ENCODE measurements around the gene ZSCAN4. TPM values are rescaled to one million over a fixed set of nuclear protein-coding genes. Genes with fewer than 3 reads are reported as not detected.

ZSCAN4 gene
- total RNA-seq, 4 donors from 2014 or later: not detected

GRCh38 chr19:57682226-57682766 lies 13.6 kb downstream of the ZSCAN4 start:
- peaks cover 0 to 13% (median 4%) of the 10 kb centered on the region in 4 donors for H3K4me1 ChIP-seq
- H3K27me3 ChIP-seq: no peaks in the 10 kb centered on the region
- H3K36me3 ChIP-seq: peaks cover 0 to 28% (median 0%) of the 10 kb centered on the region in 3 donors
- TF ChIP-seq POLR2A (IDR thresholded peaks at IDR 0.05): no peak
- TF ChIP-seq CTCF (IDR thresholded peaks at IDR 0.05): no peak
- peak overlapping the region; percentile 29 to 67 (median 44) for H3K27ac ChIP-seq
- no peak for DNase-seq
- peaks cover 0 to 46% (median 26%) of the 10 kb centered on the region in 4 donors for H3K9me3 ChIP-seq
- peak overlapping the region; percentile 76 to 96 (median 85) for H3K4me3 ChIP-seq

- H3K4me1 ChIP-seq: peaks cover 0 to 13% (median 4%) of the 10 kb centered on the region in 4 donors
- no peak for TF ChIP-seq POLR2A (IDR thresholded peaks at IDR 0.05)
- TF ChIP-seq CTCF (IDR thresholded peaks at IDR 0.05): no peak
- no peak for DNase-seq
- peaks cover 0 to 87% (median 42%) of the 10 kb centered on the region in 4 donors for H3K9me3 ChIP-seq
- no peak overlapping the region for H3K27ac ChIP-seq
- H3K4me3 ChIP-seq: no peak overlapping the region
- no peaks in the 10 kb centered on the region for H3K27me3 ChIP-seq
- H3K36me3 ChIP-seq: peaks cover 0 to 47% (median 0%) of the 10 kb centered on the region in 3 donors
Observed at GRCh38 chr19:57686727-57687126, 18.0 kb downstream of the ZSCAN4 start.

GRCh38 chr19:57687363-57688010 lies 18.8 kb downstream of the ZSCAN4 start:
- no peak for DNase-seq
- Histone ChIP-seq H3K27ac (no peak overlapping the region), H3K4me3 (no peak overlapping the region), H3K9me3 (peaks cover 0 to 93% (median 42%) of the 10 kb centered on the region in 4 donors), H3K36me3 (peaks cover 0 to 47% (median 0%) of the 10 kb centered on the region in 3 donors), H3K27me3 (no peaks in the 10 kb centered on the region), H3K4me1 (peaks cover 0 to 11% (median 3%) of the 10 kb centered on the region in 4 donors)
- TF ChIP-seq CTCF (IDR thresholded peaks at IDR 0.05) (no peak), POLR2A (IDR thresholded peaks at IDR 0.05) (no peak)

GRCh38 chr19:57688011-57688763 lies 19.5 kb downstream of the ZSCAN4 start:
- H3K4me3 ChIP-seq: no peak overlapping the region
- H3K4me1 ChIP-seq: peaks cover 0 to 5% (median 0%) of the 10 kb centered on the region in 4 donors
- no peaks in the 10 kb centered on the region for H3K27me3 ChIP-seq
- no peak overlapping the region for H3K27ac ChIP-seq
- H3K36me3 ChIP-seq: peaks cover 0 to 47% (median 0%) of the 10 kb centered on the region in 3 donors
- DNase-seq: no peak
- TF ChIP-seq POLR2A (IDR thresholded peaks at IDR 0.05): no peak
- no peak for TF ChIP-seq CTCF (IDR thresholded peaks at IDR 0.05)
- peaks cover 0 to 97% (median 41%) of the 10 kb centered on the region in 4 donors for H3K9me3 ChIP-seq

- H3K4me3 ChIP-seq: no peak overlapping the region
- TF ChIP-seq CTCF (IDR thresholded peaks at IDR 0.05): no peak
- TF ChIP-seq POLR2A (IDR thresholded peaks at IDR 0.05): no peak
- H3K27me3 ChIP-seq: no peaks in the 10 kb centered on the region
- DNase-seq: no peak
- H3K4me1 ChIP-seq: no peaks in the 10 kb centered on the region
- H3K27ac ChIP-seq: no peak overlapping the region
- H3K36me3 ChIP-seq: peaks cover 0 to 45% (median 0%) of the 10 kb centered on the region in 3 donors
- peaks cover 0 to 97% (median 30%) of the 10 kb centered on the region in 4 donors for H3K9me3 ChIP-seq
Observed at GRCh38 chr19:57689750-57690149, 21.0 kb downstream of the ZSCAN4 start.
